Lower leg skin (tissue), 4 donors: Measurements from ENCODE around the gene MACF1. TPM values are rescaled to one million over a fixed set of nuclear protein-coding genes. Genes with fewer than 3 reads are reported as not detected.
"Not testable (repeated sequence)": the region's sequence is repeated elsewhere in the genome, so short reads cannot be mapped to it uniquely, and the experiment has no call there.

ENCODE experiments used
- DNase-seq, 2 donors: peaks; one replicate each; pipeline ENCODE4 v3.0.0-alpha.2; 2019; ENCODE audit warnings: low spot score in 2 of 2
- H3K4me3 ChIP-seq: fragments of 200-600 bp; sonication (generic); 2 replicates; pipeline ENCODE4 v1.5.1; 2017; ENCODE audit warnings: mild to moderate bottlenecking, low read depth; ENCODE audit not compliant: poor library complexity, severe bottlenecking
- CTCF ChIP-seq, 3 donors: fragments of 450-650 bp; IDR thresholded peaks; one replicate each; pipeline ENCODE4 v1.5.1; 2016; ENCODE audit warnings: antibody characterized with exemption in 3 of 3, mild to moderate bottlenecking in 3 of 3, moderate library complexity in 2 of 3
- POLR2A ChIP-seq, 2 donors: fragments of 450-650 bp; IDR thresholded peaks; one replicate each; pipeline ENCODE4 v1.6.1; 2016 to 2017; ENCODE audit warnings: antibody characterized with exemption in 2 of 2, mild to moderate bottlenecking in 1 of 2, moderate library complexity in 1 of 2
- WGBS, 2 donors: methylation state at CpG; one replicate each; pipeline ENCODE4 v1.1.5; 2018; 5-methylcytosine and 5-hydroxymethylcytosine counted together
- intact Hi-C: fragments of 100-400 bp; cut with DNase I; formaldehyde crosslinking; loops from one replicate; pipeline ENCODE4 v1.15.0; 2023; ENCODE audit warnings: low total_unique reads
- total RNA-seq, 4 donors: library from RNA; depleted of rRNA; stranded (reverse); fragments of >200 nt; gene quantifications; one replicate each; pipeline ENCODE4 v1.1.0, GENCODE V29; 2016

Gene MACF1
- total RNA-seq: 100 to 1,000 TPM; 427 to 686 (median 463) TPM

- intact Hi-C loops: no loop called here
- WGBS, 2 donors: 20 to 25% methylated on average over 9 of the region's 9 CpGs
- peak in 1 of 2 donors; percentile 50 for DNase-seq
Measured at GRCh38 chr1:39204441-39205081, at the start of gene MACF1. Gene MACF1 (plus strand): TSS chr1:39204695. CDS start chr1:39205023, 328 bp downstream.

GRCh38 chr1:39157304-39157703 lies 47.2 kb upstream of the MACF1 start:
- no peak overlapping the region for H3K4me3 ChIP-seq
- TF ChIP-seq POLR2A (IDR thresholded peaks at IDR 0.05) (no peak), CTCF (IDR thresholded peaks at IDR 0.05) (no peak)
- DNase-seq: no peak
- intact Hi-C loops: no loop called here

More at GRCh38 chr1:39204441-39205081, at the start of gene MACF1:
- no peak within 1 kb of the TSS for H3K4me3 ChIP-seq
- TF ChIP-seq CTCF (IDR thresholded peaks at IDR 0.05) (no peak), POLR2A (IDR thresholded peaks at IDR 0.05) (no peak)

- no peak for DNase-seq
Measured at GRCh38 chr1:39158327-39159086, 46.0 kb upstream of the MACF1 start.

GRCh38 chr1:39159224-39160036 lies 45.1 kb upstream of the MACF1 start:
- DNase-seq: no peak
- H3K4me3 ChIP-seq: no peak overlapping the region
- WGBS, 2 donors: 44 to 53% methylated on average over 1 of the region's 1 CpG
- TF ChIP-seq CTCF (IDR thresholded peaks at IDR 0.05): no peak
- TF ChIP-seq POLR2A (IDR thresholded peaks at IDR 0.05): no peak
- intact Hi-C loops: no loop called here

More at GRCh38 chr1:39158327-39159086, 46.0 kb upstream of the MACF1 start:
- TF ChIP-seq POLR2A (IDR thresholded peaks at IDR 0.05): no peak
- TF ChIP-seq CTCF (IDR thresholded peaks at IDR 0.05): no peak
- WGBS, 2 donors: 54 to 60% methylated on average over 11 of the region's 11 CpGs
- no peak overlapping the region for H3K4me3 ChIP-seq
- intact Hi-C loops: no loop called here

GRCh38 chr1:39160703-39161102 lies 43.8 kb upstream of the MACF1 start:
- H3K4me3 ChIP-seq: no peak overlapping the region
- DNase-seq: no peak
- TF ChIP-seq CTCF (IDR thresholded peaks at IDR 0.05) (no peak), POLR2A (IDR thresholded peaks at IDR 0.05) (no peak)
- intact Hi-C loops: no loop called here

DNA sequence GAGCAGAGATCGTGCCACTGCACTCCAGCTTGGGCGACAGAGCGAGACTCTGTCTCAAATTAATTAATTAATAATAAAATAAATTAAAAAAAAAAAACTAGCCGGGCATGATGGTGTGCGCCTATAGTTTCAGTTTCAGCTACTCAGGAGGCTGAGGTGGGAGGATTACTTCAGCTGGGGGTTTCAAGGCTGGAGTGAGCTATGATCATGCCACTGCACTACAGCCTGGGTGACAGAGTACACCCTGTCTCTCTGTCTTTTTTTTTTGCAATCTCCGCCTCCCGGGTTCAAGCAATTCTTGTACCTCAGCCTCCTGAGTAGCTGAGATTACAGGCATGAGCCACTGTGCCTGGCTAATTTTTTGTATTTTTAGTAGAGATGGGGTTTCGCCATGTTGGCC lies 42.7 kb upstream of the MACF1 start:
- DNase-seq, intact Hi-C loops, H3K4me3 ChIP-seq: not testable (repeated sequence)
- 93 to 96% methylated on average over 8 of the region's 8 CpGs for WGBS, 2 donors
